CD4-positive, alpha-beta T cell (primary cell): ENCODE data around the gene ANKRD6. TPM values are rescaled to one million over a fixed set of nuclear protein-coding genes. Genes with fewer than 3 reads are reported as not detected.

ENCODE experiments used
- ATAC-seq: fragments of 200-7000 bp; cut with Tn5 transposase; one replicate; pipeline ENCODE4 v1.10.0; 2022; ENCODE audit warnings: mild to moderate bottlenecking; ENCODE audit not compliant: poor library complexity
- CTCF ChIA-PET: fragments of 350-600 bp; sonication (Branson Sonifier 250); formaldehyde crosslinking; loops from one replicate; lab custom pipeline; 2021; ENCODE audit warnings: antibody characterized with exemption, inconsistent platforms; lab: Charles Lee
- POLR2A ChIA-PET: fragments of 350-600 bp; sonication (Branson Sonifier 250); formaldehyde crosslinking; loops from one replicate; lab custom pipeline; 2021; ENCODE audit warnings: antibody characterized with exemption, inconsistent platforms; lab: Charles Lee
- DNase-seq, 14 experiments: peaks; one replicate each; pipeline ENCODE4 v3.0.0-alpha.2; 2013 to 2020; ENCODE audit warnings: mixed read lengths in 2 of 14
- H3K27ac ChIP-seq, 2 donors: one replicate each; pipeline versions ENCODE4 v1.5.1 to v1.7.0; 2013; ENCODE audit warnings: low read length in 2 of 2, low read depth in 1 of 2, mild to moderate bottlenecking in 1 of 2
- H3K27me3 ChIP-seq, 2 experiments: 1 replicate in 1 of 2; 2 replicates in 1 of 2; pipeline versions ENCODE4 v1.6.1 to v1.7.0; 2013; ENCODE audit warnings: low read length in 2 of 2, control low read depth in 1 of 2, mild to moderate bottlenecking in 1 of 2, moderate library complexity in 1 of 2; ENCODE audit not compliant: insufficient read depth in 2 of 2, control insufficient read depth in 1 of 2
- H3K36me3 ChIP-seq: one replicate; pipeline ENCODE4 v1.6.1; 2013; ENCODE audit warnings: low read length, control low read depth; ENCODE audit not compliant: insufficient read depth
- H3K4me1 ChIP-seq: one replicate; pipeline ENCODE4 v1.6.1; 2013; ENCODE audit warnings: low read length, control low read depth; ENCODE audit not compliant: insufficient read depth
- H3K4me3 ChIP-seq: one replicate; pipeline ENCODE4 v1.5.1; 2013; ENCODE audit warnings: mild to moderate bottlenecking, low read length, moderate library complexity
- H3K9me3 ChIP-seq, 2 experiments: 1 replicate in 1 of 2; 2 replicates in 1 of 2; pipeline versions ENCODE4 v1.6.1 to v1.7.0; 2013; ENCODE audit warnings: low read length in 2 of 2, mild to moderate bottlenecking in 2 of 2, control low read depth in 1 of 2, moderate library complexity in 1 of 2; ENCODE audit not compliant: control insufficient read depth in 1 of 2, insufficient read depth in 1 of 2
- H3K27ac Mint-ChIP-seq: one replicate; pipeline ENCODE4 v1.8.0; 2020; ENCODE audit warnings: mixed read lengths
- H3K27me3 Mint-ChIP-seq: one replicate; pipeline ENCODE4 v1.8.0; 2021; ENCODE audit warnings: mixed read lengths
- H3K36me3 Mint-ChIP-seq: one replicate; pipeline ENCODE4 v1.8.0; 2021; ENCODE audit warnings: low read depth, mixed read lengths
- H3K4me1 Mint-ChIP-seq: one replicate; pipeline ENCODE4 v1.8.0; 2021; ENCODE audit warnings: low read depth, mixed read lengths
- H3K4me3 Mint-ChIP-seq: one replicate; pipeline ENCODE4 v1.8.0; 2020; ENCODE audit warnings: mild to moderate bottlenecking, mixed read lengths
- H3K9me3 Mint-ChIP-seq: one replicate; pipeline ENCODE4 v1.8.0; 2020; ENCODE audit warnings: mixed read lengths
- intact Hi-C, 2 experiments: fragments of 100-400 bp; cut with DNase I in 1 of 2; cut with micrococcal nuclease in 1 of 2; formaldehyde crosslinking; loops; one replicate each; pipeline versions ENCODE4 v1.15.1 to v1.9.0; 2023 to 2025; cut with DNase I, micrococcal nuclease
- total RNA-seq, 174 experiments: library from RNA in 2 of 174; stranded (reverse) in 2 of 174; gene quantifications; one replicate each; pipeline ENCODE4 v1.2.3 and lab custom pipeline; 2021 to 2026
- TF ChIP-seq, protein P1 (sequence below): fragments of 200-600 bp; IDR thresholded peaks from one replicate; pipeline ENCODE4 v1.8.0; 2022; ENCODE audit warnings: antibody characterized with exemption, mild to moderate bottlenecking

Gene ANKRD6
- total RNA-seq, 2 experiments from 2014 or later, result 3.8 to 4.8 TPM

DNA sequence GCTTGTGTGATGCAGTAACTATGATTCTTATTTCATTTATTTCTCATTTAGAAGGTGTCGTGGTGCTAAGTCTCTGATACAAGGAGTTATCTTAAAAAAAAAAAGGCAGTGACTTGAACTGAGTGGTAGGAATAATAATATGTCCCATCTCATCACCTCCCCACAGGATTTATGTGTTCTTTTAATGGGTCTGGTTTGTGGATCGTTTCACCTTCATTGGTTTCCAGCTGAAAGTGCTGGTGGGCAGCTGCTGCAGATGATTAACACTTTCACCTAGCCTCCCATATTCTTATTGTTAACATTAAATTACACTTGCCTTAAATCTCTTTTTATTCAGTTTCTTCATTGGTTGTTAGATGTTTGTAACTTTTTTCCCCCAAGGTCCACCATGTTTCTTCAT is 68.8 kb downstream of the ANKRD6 start:
- H3K27me3 Mint-ChIP-seq, result no peaks in the 10 kb centered on the region

DNA sequence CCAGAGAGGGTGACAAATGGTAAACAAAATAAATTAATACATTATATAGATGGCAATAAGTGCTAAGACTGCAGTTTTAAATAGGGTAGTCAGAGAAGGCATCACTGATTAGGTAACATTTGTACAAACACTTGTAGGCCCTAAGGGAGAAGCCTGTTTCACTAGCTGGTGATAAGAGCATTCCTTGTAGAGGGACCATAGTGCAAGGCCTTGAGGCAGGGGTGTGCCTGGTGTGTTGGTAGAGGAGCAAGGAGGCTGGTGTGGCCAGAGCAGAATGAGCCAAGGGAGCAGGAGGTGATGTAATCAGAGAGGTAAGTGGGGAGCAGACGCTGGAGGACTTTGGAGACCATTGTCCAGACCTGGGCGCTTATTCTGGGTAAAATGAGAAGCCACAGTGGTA is 70.7 kb downstream of the ANKRD6 start:
- Histone ChIP-seq H3K27me3 (no peaks in the 10 kb centered on the region), H3K36me3 (no peaks in the 10 kb centered on the region), H3K4me3 (no peak overlapping the region), H3K27ac (no peak overlapping the region), H3K4me1 (no peaks in the 10 kb centered on the region), H3K9me3 (no peaks in the 10 kb centered on the region)
- no peaks in the 10 kb centered on the region for H3K27me3 Mint-ChIP-seq
- H3K27ac Mint-ChIP-seq, result no peak overlapping the region
- H3K36me3 Mint-ChIP-seq, result no peaks in the 10 kb centered on the region
- ChIA-PET POLR2A (no interaction called here), CTCF (no interaction called here)
- no peaks in the 10 kb centered on the region for H3K9me3 Mint-ChIP-seq
- intact Hi-C loops, result no loop called here
- DNase-seq (no peak), ATAC-seq (no peak)
- TF ChIP-seq, protein P1, sequence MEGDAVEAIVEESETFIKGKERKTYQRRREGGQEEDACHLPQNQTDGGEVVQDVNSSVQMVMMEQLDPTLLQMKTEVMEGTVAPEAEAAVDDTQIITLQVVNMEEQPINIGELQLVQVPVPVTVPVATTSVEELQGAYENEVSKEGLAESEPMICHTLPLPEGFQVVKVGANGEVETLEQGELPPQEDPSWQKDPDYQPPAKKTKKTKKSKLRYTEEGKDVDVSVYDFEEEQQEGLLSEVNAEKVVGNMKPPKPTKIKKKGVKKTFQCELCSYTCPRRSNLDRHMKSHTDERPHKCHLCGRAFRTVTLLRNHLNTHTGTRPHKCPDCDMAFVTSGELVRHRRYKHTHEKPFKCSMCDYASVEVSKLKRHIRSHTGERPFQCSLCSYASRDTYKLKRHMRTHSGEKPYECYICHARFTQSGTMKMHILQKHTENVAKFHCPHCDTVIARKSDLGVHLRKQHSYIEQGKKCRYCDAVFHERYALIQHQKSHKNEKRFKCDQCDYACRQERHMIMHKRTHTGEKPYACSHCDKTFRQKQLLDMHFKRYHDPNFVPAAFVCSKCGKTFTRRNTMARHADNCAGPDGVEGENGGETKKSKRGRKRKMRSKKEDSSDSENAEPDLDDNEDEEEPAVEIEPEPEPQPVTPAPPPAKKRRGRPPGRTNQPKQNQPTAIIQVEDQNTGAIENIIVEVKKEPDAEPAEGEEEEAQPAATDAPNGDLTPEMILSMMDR, result no peak
- no peak overlapping the region for H3K4me3 Mint-ChIP-seq
- H3K4me1 Mint-ChIP-seq, result no peaks in the 10 kb centered on the region

More for the DNA sequence above, 68.8 kb downstream of the ANKRD6 start:
- ATAC-seq (no peak), DNase-seq (no peak)
- Histone ChIP-seq H3K27me3 (no peaks in the 10 kb centered on the region), H3K9me3 (no peaks in the 10 kb centered on the region), H3K4me1 (no peaks in the 10 kb centered on the region), H3K27ac (no peak overlapping the region), H3K36me3 (no peaks in the 10 kb centered on the region), H3K4me3 (no peak overlapping the region)
- H3K4me3 Mint-ChIP-seq, result no peak overlapping the region
- POLR2A ChIA-PET, result no interaction called here
- no peaks in the 10 kb centered on the region for H3K4me1 Mint-ChIP-seq
- H3K27ac Mint-ChIP-seq, result no peak overlapping the region
- no peaks in the 10 kb centered on the region for H3K9me3 Mint-ChIP-seq
- CTCF ChIA-PET, result interaction anchor here (0.6 kb wide), 1 partner anchor 105 kb away, joined by 3 read pairs; no protein-coding TSS in a partner anchor
- H3K36me3 Mint-ChIP-seq, result no peaks in the 10 kb centered on the region
- intact Hi-C loops, result no loop called here
- TF ChIP-seq, protein P1, result no peak

DNA sequence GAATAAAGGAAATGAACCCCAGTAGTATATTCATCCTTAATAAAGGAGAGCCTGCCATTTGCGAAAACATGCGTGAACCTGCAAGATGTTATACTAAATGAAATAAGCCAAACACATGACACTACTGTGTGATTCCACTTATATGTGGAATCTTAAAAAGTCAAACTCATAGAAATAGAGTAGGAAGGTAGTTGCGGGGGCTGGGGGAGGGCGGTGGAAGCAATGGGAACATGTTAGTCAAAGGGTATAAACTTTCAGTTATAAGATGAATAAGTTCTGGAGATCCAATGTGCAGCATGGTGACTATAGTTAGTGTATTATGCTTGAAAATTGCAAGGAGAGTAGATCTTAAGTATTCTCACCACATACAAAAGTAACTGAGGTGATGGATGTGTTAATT is 72.9 kb downstream of the ANKRD6 start:
- POLR2A ChIA-PET, result no interaction called here
- intact Hi-C loops, result no loop called here
- Histone ChIP-seq H3K9me3 (no peaks in the 10 kb centered on the region), H3K36me3 (no peaks in the 10 kb centered on the region), H3K4me1 (no peaks in the 10 kb centered on the region), H3K27ac (no peak overlapping the region), H3K4me3 (no peak overlapping the region), H3K27me3 (no peaks in the 10 kb centered on the region)
- ATAC-seq, result no peak
- Mint-ChIP-seq H3K27ac (no peak overlapping the region), H3K9me3 (no peaks in the 10 kb centered on the region), H3K36me3 (no peaks in the 10 kb centered on the region), H3K27me3 (no peaks in the 10 kb centered on the region), H3K4me1 (no peaks in the 10 kb centered on the region), H3K4me3 (no peak overlapping the region)
- no peak for DNase-seq
- CTCF ChIA-PET, result no interaction called here
- TF ChIP-seq, protein P1, result no peak
